ENCODE measurements around the gene KRT85.

GRCh38 chr12:52378091-52378490, 10.8 kb upstream of the KRT85 start:
- TF ChIP-seq EZH2 (IDR thresholded peaks at IDR 0.05): no peak
- no peak for TF ChIP-seq POLR2AphosphoS5 (IDR thresholded peaks at IDR 0.05; ENCODE audit: borderline replicate concordance, low read depth, low read length)
- TF ChIP-seq FOXP2 (optimal IDR thresholded peaks at IDR 0.05; ENCODE audit: control extremely low read depth, extremely low read length, insufficient read depth): no peak

All from SK-N-MC (cell line).